ENCODE data around the gene SIAH1.

- no peak for TF ChIP-seq GATA3 (IDR thresholded peaks at IDR 0.05; ENCODE audit: low read depth, low read length)
- no peak for TF ChIP-seq GATA2 (IDR thresholded peaks at IDR 0.05; ENCODE audit: low read depth, low read length)
Measured at GRCh38 chr16:48310908-48311641, 74.1 kb downstream of the SIAH1 start.

Measured in SH-SY5Y (cell line).